ENCODE measurements around the gene CAMK2N2.
A peak's percentile ranks its signal among the peaks of the same experiment; 100 is the strongest.

CAMK2N2 gene
- 0 to 1.1 (median 0.43) reads per million in 4 experiments for total RNA-seq

- DNase-seq, result peak; percentile 12
These were observed at the start of gene CAMK2N2 for GRCh38 chr3:184261270-184261853. CAMK2N2 (minus strand) TSS chr3:184261553; CDS start chr3:184261285, 268 bp downstream.

DNA sequence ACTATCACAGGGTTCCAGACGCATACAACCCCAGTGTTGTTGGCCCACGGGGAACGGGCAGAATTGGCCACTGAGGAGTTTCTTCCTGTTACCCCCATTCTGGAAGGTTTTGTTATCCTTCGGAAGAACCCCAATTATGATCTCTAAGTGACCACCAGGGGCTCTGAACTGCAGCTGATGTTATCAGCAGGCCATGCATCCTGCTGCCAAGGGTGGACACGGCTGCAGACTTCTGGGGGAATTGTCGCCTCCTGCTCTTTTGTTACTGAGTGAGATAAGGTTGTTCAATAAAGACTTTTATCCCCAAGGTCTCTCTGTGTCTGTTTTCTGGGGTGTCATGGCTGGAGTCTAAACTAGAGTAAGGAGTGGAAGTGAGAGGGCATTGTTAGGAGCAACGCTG lies 47.4 kb upstream of the CAMK2N2 start:
- no peak for DNase-seq

GRCh38 chr3:184307915-184308314 lies 46.6 kb upstream of the CAMK2N2 start:
- DNase-seq, result no peak

DNA sequence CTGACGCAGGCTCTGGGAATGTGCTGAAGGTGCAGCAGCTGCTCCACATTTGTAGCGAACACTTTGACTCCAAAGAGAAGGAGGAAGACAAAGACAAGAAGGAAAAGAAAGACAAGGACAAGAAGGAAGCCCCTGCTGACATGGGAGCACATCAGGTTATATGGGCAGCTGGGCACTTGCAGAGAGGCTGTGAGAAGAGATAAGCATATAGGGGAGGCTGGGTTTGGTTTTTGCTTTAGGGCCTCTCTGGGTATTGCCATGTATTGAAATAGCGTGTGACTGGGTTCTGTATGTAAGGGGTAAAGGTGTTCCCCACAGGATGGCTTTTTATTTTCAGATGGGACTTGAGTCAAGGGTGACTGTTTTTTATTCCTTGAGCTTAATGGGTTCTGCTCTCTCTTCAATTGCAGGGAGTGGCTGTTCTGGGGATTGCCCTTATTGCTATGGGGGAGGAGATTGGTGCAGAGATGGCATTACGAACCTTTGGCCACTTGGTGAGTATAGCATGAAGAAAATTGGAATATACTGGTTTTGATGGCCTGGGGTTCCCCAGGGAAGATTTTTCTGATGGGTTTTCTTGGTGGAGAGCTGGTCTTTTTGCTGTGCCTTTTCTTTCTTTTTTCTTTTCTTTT lies 45.1 kb upstream of the CAMK2N2 start:
- DNase-seq, result no peak

- no peak for DNase-seq
These were observed 44.2 kb upstream of the CAMK2N2 start for GRCh38 chr3:184305577-184305976.

DNA sequence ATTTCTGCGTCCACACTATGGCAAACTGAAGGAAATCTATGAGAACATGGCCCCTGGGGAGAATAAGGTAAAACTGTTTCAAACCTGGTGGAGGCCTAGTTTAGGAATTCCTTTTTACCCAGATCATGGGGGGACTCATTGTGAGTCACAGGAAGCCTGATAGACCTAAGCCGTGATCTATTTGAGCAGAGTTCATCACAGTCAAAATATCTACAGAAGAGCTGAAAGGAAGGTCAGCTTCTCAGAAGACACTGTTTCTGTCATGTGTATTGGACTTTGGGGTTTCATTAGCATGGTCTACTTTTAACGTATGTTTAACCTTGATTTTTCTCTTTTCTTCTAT lies 39.0 kb upstream of the CAMK2N2 start:
- DNase-seq, result no peak

DNA sequence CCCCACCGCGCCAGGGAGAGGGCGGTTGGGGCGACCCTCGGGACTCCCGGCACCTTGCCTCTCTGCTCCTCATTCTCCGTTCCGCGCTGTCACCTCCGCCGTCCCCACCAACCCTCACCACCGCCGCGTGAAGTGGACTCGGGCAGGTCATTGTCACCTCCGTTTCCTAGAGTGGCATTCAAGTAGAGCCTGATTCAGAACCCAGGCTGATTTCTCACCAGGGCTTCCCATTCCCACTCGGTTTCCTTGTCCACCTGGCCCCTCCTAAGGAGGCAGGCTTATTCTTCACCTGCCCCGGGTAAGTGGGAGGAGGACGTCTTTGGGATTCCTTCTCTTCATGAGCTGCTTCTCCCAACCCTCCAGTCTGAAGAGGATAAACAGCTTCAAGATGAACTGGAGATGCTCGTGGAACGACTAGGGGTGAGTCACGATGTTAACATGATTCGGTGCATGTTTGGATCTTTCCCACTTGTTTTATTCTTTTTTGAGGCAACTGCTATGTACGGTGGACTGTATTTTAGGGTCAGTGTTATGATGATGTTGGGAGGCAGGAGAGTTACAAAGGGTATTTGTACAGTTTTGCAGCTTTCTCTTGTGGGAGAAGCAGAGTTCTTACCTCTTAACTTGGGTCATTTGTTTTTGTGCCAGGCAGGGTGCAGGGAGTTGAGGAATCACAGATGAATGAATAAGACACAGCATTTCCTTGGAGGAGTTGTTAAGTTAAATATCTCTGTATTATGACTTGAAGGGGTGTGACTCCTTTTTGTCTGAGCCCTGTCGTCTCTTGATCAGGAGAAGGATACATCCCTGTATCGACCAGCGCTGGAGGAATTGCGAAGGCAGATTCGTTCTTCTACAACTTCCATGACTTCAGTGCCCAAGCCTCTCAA lies 38.4 kb upstream of the CAMK2N2 start:
- no peak for DNase-seq

GRCh38 chr3:184298759-184299487 lies 37.6 kb upstream of the CAMK2N2 start, which contains the start of gene PSMD2:
PSMD2 (plus strand) TSS chr3:184299241; CDS start chr3:184299267, 26 bp downstream.
- peak; percentile 97 for DNase-seq

DNA sequence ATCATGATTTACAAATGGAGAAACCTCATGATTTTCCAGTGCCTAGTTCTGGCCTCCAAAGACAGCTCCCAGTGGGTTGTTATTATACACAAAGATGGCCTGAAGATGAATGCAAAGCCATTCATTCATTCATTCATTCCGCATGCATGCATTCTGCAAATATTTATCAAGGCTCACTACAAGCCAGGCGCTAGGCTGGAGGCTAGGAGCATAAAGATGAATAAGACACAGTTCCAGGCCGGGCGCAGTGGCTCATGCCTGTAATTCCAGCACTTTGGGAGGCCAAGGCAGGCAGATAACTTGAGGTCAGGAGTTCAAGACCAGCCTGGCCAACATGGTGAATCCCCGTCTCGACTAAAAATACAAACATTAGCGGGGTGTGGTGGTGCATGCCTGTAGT lies 35.3 kb upstream of the CAMK2N2 start:
- no peak for DNase-seq

DNA sequence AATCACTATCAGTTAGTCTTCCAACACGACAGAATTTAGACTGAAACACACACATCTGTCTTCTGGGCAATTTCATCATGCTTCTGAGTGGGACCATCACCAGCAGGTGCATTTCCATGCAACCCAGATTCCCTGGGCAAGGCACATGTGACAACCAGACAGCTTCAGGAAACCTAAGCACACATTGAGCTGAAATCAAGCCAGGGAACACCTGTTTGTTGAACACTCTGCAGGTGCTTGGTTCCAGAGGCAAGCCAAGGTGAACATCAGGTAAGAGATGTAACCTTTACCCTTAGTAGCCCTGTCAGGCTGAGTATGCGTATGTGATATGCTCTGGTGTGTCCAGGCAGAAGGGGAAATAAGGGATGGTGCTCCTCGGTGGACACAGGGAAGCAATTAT lies 34.4 kb upstream of the CAMK2N2 start:
- no peak for DNase-seq

- DNase-seq, result no peak
These were observed 30.5 kb upstream of the CAMK2N2 start for GRCh38 chr3:184291738-184292445.

DNA sequence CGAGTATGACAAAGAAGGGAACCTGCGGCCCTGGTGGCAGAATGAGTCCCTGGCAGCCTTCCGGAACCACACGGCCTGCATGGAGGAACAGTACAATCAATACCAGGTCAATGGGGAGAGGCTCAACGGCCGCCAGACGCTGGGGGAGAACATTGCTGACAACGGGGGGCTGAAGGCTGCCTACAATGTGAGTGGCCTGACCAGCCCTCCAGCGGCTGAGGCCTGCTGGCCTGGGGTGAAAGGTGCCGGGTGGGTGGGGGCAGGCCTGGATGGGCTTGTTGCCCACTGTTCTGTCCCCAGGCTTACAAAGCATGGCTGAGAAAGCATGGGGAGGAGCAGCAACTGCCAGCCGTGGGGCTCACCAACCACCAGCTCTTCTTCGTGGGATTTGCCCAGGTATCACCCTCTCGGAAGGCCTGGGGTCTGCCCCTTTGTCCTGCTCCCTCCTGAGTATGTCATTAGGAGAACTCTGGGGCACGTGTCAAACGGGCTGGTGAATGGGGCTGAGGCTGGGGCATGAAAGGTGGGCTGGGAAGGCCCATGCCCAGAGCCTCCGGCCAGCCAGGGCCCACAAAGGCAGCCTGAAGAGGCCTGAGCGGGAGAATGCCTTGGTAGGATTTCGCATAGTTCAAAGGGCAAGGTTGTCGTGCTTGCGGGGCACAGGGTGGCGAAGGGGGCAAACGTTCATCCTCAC lies 29.8 kb upstream of the CAMK2N2 start:
- no peak for DNase-seq

GRCh38 chr3:184290331-184290730 lies 29.0 kb upstream of the CAMK2N2 start:
- no peak for DNase-seq

DNA sequence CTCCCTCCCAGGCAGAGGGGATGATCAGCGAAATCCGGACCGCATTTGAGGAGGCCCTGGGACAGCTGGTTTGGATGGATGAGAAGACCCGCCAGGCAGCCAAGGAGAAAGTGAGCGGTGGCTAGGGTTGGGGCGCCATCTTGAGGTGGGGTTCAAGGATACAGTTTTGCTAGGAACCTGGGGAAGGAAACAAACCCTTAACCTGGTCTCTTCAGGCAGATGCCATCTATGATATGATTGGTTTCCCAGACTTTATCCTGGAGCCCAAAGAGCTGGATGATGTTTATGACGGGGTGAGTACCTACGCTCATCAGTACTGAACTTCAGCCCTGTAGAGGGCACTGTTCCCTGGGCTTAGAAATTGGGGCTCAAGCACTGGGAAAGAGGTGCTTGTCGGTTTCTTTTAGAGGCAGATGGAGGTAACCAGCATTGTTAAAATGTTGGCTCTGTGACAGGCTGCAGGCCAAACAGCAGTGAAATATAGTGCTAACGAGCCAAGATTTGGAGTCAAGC lies 28.1 kb upstream of the CAMK2N2 start:
- peak; percentile 21 for DNase-seq

DNA sequence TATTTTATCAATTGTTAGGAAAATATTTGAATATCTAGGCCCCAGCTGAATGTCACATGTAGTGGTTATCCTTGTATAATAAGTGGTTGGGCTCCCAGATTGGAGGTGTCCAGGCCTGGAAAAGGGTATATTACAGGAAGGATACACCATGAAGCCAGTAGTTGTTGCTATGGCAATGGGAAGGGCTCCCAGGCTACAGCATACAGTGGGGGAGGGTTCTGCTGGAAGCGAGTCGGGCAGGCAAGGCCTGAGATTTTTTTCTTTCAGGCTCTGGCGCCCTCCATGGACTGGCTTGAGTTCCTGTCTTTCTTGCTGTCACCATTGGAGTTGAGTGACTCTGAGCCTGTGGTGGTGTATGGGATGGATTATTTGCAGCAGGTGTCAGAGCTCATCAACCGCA lies 23.3 kb upstream of the CAMK2N2 start:
- no peak for DNase-seq

GRCh38 chr3:184283681-184284080 lies 22.3 kb upstream of the CAMK2N2 start:
- no peak for DNase-seq

- DNase-seq, result no peak
These were observed 21.6 kb upstream of the CAMK2N2 start for GRCh38 chr3:184282941-184283340.

DNA sequence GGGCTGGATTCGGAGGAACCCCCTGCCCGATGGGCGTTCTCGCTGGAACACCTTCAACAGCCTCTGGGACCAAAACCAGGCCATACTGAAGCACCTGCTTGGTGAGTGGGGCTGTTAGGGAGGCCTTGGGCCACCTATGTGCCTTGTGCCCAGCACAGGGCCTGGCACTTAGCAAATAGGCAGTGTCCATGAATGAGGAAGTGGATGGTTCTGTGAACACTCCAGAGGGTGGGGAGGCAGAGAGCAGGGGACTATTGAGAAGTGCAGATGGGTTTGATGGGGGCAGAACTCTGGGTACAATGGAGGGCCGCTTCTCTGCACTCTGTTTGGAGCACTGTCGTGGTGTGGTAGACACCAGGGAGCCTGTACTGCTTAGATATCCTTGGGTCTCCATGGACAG lies 16.0 kb upstream of the CAMK2N2 start:
- DNase-seq, result no peak

DNA sequence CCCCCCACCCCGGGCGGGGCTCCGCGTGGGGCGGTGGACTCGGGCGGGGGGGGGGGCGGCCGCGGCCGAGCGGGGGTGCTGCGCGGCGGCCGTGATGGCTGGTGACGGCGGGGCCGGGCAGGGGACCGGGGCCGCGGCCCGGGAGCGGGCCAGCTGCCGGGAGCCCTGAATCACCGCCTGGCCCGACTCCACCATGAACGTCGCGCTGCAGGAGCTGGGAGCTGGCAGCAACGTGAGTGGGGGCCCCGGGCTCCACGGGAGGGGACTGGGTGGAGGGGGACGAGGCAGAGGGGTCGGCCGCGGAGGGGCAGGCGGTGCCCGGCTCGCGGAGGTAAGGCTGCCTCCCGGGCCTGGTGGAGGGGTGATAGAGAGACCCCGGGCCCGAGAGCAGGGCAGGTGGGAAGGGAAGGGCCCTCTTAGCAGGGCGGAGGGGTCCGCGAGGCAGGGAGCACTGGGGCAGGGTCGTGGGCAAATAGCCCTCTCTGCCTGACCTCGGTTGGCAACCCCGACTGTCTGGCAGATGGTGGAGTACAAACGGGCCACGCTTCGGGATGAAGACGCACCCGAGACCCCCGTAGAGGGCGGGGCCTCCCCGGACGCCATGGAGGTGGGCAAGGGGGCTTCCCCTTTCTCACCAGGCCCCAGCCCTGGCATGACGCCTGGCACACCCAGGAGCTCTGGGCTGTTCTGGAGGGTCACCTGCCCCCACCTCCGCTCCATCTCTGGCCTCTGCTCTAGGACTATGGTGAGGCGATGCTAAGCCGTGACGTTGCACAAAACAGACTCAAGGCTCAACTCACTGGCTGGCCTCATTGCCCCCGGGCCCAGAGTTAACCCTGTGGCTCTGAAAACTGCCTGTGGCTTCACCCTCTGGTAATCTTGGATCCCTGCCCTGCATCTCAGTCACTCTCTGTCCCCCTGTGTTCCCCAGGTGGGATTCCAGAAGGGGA lies 14.9 kb upstream of the CAMK2N2 start, which contains the start of gene ECE2:
TSS of gene ECE2 (plus strand) at position 62 of the 950 bp plus-strand sequence. CDS start at position 194, 132 bp downstream.
- no peak for DNase-seq

DNA sequence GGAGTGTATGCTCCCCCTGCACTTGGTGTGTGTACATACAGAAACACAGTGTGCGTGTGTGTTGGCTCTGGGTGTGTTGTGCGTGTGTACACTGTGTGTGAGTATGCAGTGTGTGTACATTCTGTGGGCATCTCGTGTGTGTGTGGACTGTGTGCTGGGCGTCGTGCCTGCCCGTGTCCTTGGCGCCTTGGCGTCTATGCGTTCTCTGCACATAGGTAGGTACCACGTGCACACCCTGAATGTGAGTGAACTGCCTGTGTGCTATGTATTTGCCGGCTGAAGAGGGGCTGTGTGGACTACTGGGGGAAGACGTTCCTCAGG lies 14.0 kb upstream of the CAMK2N2 start:
- no peak for DNase-seq

All from effector CD8-positive, alpha-beta T cell (primary cell).